Measurements from ENCODE around the gene PEPD.

Gene PEPD

DNA sequence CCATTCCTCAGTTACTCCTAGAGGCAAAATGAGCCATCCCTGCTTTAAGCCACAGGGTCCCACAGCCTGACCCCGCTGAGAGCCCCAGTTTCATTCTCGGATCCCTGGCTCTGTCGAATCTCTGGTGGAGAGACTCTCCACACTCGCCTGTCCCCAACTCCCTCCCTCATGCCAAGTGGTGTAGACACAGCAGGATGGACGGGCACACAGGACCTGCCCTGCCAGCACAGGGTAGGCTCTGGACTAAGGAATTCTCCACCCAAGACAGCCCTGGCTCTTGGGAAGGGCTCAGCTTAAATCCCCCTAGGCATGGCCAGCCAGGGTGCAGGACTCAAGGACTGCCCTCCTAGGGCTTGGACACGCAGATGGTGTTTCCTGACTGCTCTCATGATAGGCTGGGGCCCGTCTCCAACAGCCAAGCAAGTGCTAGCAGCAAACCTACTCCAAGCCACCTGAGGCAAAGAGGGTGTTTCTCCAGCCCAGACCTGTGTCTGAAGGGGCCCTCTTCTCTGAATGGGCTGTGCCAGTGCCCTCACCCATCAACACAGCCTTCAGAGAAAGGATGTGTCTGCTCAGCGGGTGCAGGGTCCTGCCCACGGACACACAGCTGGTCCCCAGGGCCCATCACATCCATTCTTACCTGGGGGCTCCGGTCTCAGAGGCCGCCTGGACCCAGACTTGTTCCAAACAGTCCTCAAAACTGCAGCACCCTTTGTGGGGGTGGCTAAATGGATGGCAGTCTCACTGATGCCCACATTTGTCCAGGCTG is 65.3 kb downstream of the PEPD start:
- DNase-seq = no peak

DNA sequence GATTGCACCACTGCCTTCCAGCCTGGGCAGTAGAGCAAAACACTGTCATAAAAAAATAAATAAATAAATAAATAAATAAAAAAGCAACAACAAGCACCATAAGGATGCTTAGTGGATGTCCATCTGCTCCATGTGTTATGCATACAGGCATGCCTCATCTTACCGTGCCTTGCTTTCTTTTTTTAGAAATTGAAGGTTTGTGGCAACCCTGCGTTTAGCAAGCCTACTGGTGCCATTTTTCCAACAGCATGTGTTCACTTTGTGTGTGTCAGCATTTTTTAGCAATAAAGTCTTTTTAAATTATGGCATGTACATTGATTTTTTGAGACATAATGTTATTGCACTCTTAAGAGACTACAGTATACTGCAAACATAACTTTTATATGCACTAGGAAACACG is 68.3 kb downstream of the PEPD start:
- no peak for DNase-seq

DNA sequence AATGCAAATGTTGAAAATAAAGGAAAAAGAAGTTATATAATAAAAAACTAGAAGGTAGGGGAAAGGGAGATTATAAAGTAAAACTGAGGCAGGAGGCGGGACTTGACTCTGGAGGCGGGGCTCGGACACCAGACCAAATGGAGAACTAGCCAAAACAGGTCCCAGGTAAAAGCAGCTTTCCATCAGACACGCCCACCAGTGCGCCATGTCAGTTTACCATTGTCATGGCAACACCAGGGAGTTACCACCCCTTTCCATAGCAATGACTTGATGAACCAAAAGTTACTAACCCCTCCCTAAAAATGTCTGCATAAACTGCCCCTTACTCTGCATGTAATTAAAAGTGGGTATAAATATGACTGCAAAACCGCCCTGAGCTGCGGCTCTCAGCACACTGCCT is 70.9 kb downstream of the PEPD start:
- DNase-seq = no peak

DNA sequence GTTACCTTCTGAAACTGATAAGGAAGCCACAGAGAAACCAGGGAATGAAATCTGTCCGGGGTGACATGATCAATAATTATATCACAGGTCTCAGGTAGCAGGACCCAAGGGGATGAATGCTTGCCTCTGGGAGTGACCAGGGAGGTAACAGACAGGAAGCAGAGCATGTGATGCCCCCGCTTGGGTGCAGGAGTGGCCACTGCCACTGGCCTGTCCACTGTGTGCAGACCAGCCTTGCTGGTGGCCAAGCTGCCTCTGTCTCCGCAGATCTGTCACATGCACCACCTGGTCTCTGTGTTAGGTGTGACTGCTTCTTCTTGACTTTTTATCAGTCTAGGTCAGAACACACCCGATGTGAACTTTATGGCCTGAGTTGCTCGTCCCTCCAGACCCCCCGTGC is 71.8 kb downstream of the PEPD start:
- DNase-seq = no peak

DNA sequence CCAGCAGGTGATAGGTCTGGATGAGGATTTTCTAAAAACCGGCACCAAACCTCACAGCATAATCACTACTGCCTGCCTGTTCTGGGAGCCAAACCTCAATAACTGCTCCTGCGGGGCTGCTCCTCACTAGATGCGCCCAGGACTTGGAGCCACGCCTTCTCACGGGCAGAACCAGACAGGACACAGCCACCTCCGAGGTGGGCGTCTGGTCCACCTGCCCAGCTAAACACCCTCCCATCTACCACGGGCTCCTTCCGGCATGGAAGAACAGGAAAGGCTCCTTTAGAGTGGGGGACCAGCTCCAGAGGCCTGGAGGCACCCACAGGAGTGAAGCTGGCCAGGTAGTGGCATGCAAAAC is 73.5 kb downstream of the PEPD start:
- no peak for DNase-seq

GRCh38 chr19:33447336-33448158 is 74.0 kb downstream of the PEPD start:
- peak in 1 of 2 experiments; percentile 12 for DNase-seq

- DNase-seq = no peak
These were observed 75.0 kb downstream of the PEPD start for GRCh38 chr19:33446330-33447293.

DNA sequence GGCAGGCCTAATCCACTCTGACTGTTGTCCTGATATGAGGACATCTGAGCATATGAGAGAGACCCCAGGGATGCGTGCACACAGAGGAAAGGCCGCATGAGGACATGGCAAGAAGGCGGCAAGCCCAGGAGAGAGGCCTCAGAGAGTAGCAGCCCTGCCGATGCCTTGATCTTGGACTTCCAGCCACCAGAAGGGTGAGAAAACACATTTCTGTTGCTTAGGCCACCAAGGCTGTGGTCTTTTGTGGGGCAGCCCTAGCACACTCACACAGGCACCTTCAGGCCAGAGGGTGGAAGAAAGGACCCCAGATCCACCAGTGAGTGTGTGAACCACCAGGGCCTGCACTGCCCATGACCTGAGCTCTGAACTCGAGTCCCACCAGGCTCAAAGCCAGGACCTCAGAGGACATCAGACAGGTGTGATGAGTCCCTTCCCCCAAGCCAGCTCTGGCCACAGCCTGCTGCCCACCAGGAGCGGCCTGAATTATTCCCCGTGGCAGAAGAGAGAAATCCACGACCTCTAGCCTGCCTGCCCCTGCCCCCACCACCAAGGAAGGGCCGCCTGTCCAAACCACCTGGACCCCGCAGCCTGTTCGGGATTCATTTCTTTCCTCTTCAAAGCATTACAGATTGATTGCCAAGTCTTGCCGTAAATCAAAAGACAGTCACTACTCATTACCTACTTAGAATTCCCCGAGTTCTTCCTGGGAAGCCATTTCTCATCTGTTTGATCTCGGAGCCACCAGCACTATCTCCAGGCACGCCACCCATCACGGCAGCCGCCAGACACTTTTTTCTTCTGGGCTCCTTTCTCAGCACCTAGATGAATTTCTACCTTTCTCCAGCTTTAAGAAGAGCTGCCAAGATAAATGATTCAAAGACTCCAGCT is 75.9 kb downstream of the PEPD start:
- DNase-seq = no peak

- no peak for DNase-seq
These were observed 76.8 kb downstream of the PEPD start for GRCh38 chr19:33444562-33445441.

GRCh38 chr19:33443638-33444561 is 77.7 kb downstream of the PEPD start:
- no peak for DNase-seq

- no peak for DNase-seq
These were observed 78.9 kb downstream of the PEPD start for GRCh38 chr19:33442706-33443105.

DNA sequence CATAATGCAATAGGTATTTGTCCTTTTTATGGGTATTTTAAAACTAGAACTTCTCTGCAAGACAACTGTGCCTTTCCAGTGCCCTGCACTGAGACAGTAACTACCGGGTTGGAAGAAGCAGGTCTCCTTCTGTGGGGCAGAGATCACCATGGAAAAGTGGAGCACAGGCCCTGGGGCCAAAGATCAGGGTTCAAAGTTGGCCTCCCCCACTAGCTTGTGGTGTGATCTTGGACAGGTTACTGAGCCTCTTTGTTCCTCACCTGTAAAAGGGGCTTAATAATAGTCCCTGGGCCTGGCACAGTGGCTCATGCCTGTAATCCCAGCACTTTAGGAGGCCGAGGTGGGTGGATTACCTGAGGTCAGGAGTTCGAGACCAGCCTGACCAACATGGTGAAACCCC is 79.8 kb downstream of the PEPD start:
- DNase-seq = no peak

- DNase-seq = no peak
These were observed 80.3 kb downstream of the PEPD start for GRCh38 chr19:33441277-33441699.

DNA sequence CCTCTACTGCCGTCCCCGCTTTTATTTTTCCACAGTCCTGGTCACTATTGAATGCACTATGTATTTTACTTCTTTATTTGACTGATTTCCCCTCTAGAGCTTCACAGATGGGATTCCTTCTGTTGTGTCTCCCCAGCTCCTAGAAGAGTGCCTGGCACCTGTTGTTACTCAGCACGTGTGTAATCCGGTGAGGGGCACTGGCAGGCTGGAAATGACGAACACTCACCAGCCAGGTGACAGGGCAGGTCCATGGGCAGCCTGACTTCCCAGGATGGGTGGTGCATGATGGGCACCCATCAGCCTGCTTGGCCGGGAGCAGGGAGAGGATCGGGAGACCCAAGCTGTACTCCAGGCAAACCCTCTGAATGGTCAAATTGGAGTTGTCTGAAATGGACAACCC is 80.9 kb downstream of the PEPD start:
- no peak for DNase-seq

DNA sequence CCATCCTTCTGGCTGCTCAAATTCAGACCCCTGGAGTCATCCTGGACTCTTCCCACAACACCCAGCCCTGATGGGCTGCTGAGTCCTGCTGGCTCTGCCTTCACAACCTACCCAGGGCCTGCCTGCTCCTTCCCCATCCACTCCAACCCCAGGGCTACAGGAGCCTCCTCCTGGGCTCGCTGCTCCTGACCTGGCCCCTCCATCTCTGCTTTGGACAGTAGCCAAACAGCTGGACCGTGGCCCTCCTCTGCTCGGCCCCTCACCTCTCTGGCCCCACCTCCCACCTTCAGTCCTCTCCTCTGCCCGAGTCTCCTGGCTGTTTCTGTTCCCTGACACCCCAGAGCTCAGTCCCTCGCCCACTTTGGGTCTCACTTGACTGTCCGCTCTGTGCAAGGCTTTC is 81.3 kb downstream of the PEPD start:
- DNase-seq = no peak

- DNase-seq = no peak
These were observed 82.4 kb downstream of the PEPD start for GRCh38 chr19:33438987-33439781.

- DNase-seq = peak; percentile 63 to 88
These were observed 83.5 kb downstream of the PEPD start for GRCh38 chr19:33437821-33438671.

DNA sequence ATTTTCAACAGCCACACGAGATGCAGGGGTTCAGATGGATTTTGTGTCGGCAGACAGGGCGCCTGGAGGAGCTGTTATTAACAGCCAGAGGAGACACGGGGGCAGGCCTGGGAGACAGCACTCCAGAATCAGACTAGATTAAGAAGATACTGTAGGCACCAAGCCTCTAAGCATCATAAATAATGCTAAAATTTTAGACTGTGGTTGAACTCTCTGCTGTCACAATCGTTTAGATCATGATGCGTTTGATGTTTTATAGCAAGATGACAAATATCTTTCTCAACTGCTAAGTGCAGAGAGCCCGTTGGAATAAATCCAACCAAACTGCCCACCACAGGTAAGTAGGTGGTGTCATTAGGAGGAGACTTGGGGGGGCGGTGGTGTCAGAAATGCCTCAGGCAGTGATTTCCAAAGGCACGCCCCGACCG is 84.2 kb downstream of the PEPD start:
- DNase-seq = no peak

Measured in SHP77 (cell line).